Gastroesophageal sphincter (tissue), 4 donors: Measurements from ENCODE around the gene ROCK2. TPM values are rescaled to one million over a fixed set of nuclear protein-coding genes. Genes with fewer than 3 reads are reported as not detected.

Experiments used
- ATAC-seq: fragments of 150-250 bp; one replicate; pipeline ENCODE4 v1.9.1; 2016; ENCODE audit warnings: mild to moderate bottlenecking, moderate library complexity
- H3K27ac ChIP-seq, 4 donors: fragments of 200-600 bp; sonication (generic) in 3 of 4; 1 replicate in 3 of 4; 2 replicates in 1 of 4; pipeline ENCODE4 v1.5.1; 2016 to 2019
- H3K27me3 ChIP-seq: fragments of 200-600 bp; sonication (generic); one replicate; pipeline ENCODE4 v1.5.1; 2019
- H3K36me3 ChIP-seq, 2 donors: fragments of 200-600 bp; sonication (generic); one replicate each; pipeline ENCODE4 v1.5.1; 2019; ENCODE audit warnings: control low read depth in 1 of 2
- H3K4me1 ChIP-seq, 3 donors: fragments of 200-600 bp; sonication (generic); 1 replicate in 2 of 3; 2 replicates in 1 of 3; pipeline ENCODE4 v1.5.1; 2016 to 2019; ENCODE audit warnings: control low read depth in 2 of 3
- H3K4me3 ChIP-seq, 2 donors: fragments of 200-600 bp; sonication (generic); one replicate each; pipeline ENCODE4 v1.5.1; 2019; ENCODE audit warnings: mild to moderate bottlenecking in 1 of 2, moderate library complexity in 1 of 2
- H3K9me3 ChIP-seq, 3 donors: fragments of 200-600 bp; sonication (generic); one replicate each; pipeline ENCODE4 v1.5.1; 2017 to 2019; ENCODE audit warnings: control low read depth in 2 of 3
- CTCF ChIP-seq, 4 experiments: fragments of 200-600 bp in 2 of 4; fragments of 450-650 bp in 2 of 4; sonication (generic) in 1 of 4; IDR thresholded peaks; one replicate each; pipeline ENCODE4 v1.5.1; 2017 to 2019; ENCODE audit warnings: antibody characterized with exemption in 4 of 4, mild to moderate bottlenecking in 2 of 4, moderate library complexity in 2 of 4
- EP300 ChIP-seq: sonication (generic); formaldehyde crosslinking; IDR thresholded peaks from one replicate; pipeline ENCODE4 v1.6.1; 2017; ENCODE audit warnings: antibody characterized with exemption, mild to moderate bottlenecking
- POLR2A ChIP-seq, 2 donors: fragments of 450-650 bp; IDR thresholded peaks; one replicate each; pipeline ENCODE4 v1.6.1; 2017; ENCODE audit warnings: antibody characterized with exemption in 2 of 2, mild to moderate bottlenecking in 2 of 2, moderate library complexity in 1 of 2
- POLR2AphosphoS5 ChIP-seq: sonication (generic); formaldehyde crosslinking; IDR thresholded peaks from one replicate; pipeline ENCODE4 v1.6.1; 2017; ENCODE audit warnings: antibody characterized with exemption
- WGBS, 2 donors: methylation state at CpG; one replicate each; pipeline ENCODE4 v1.1.5; 2018; ENCODE audit warnings: low coverage in 1 of 2; 5-methylcytosine and 5-hydroxymethylcytosine counted together
- total RNA-seq, 4 donors: library from RNA; depleted of rRNA; stranded (reverse); fragments of >200 nt; gene quantifications; one replicate each; pipeline ENCODE4 v1.1.0, GENCODE V29; 2016

ROCK2 gene
- total RNA-seq, 4 donors from 2014 or later: 102 to 130 (median 113) TPM

- H3K36me3 ChIP-seq: no peaks in the 10 kb centered on the region
- H3K27ac ChIP-seq: peak overlapping the region in 3 of 4 donors; percentile 58 to 76 (median 74)
- H3K4me1 ChIP-seq: peaks cover 0 to 29% (median 8%) of the 10 kb centered on the region in 3 donors
- H3K4me3 ChIP-seq: peak overlapping the region in 1 of 2 donors; percentile 40
- no peaks in the 10 kb centered on the region for H3K9me3 ChIP-seq
- ATAC-seq: peak; percentile 63
- whole genome bisulfite sequencing, 2 donors: 0 to 10% methylated on average over 8 to 10 of the region's 10 CpGs
- H3K27me3 ChIP-seq: no peaks in the 10 kb centered on the region
- no peak for TF ChIP-seq CTCF (IDR thresholded peaks at IDR 0.05)
- TF ChIP-seq POLR2AphosphoS5: peak; percentile 22
- no peak for TF ChIP-seq EP300
Measured at GRCh38 chr2:11368059-11368572, 23.7 kb upstream of the ROCK2 start.

GRCh38 chr2:11367170-11367730 is 22.8 kb upstream of the ROCK2 start:
- Histone ChIP-seq H3K9me3 (no peaks in the 10 kb centered on the region), H3K36me3 (no peaks in the 10 kb centered on the region), H3K4me1 (peaks cover 0 to 22% (median 6%) of the 10 kb centered on the region in 3 donors), H3K4me3 (no peak overlapping the region), H3K27ac (peak overlapping the region in 2 of 4 donors; percentile 74 to 76), H3K27me3 (no peaks in the 10 kb centered on the region)
- 50 to 79% methylated on average over 1 of the region's 1 CpG for WGBS, 2 donors
- ATAC-seq: no peak
- TF ChIP-seq POLR2AphosphoS5: no peak
- no peak for TF ChIP-seq CTCF (IDR thresholded peaks at IDR 0.05)
- TF ChIP-seq EP300: no peak
- TF ChIP-seq POLR2A (IDR thresholded peaks at IDR 0.05): no peak

- Histone ChIP-seq H3K4me1 (peaks cover 0 to 22% (median 6%) of the 10 kb centered on the region in 3 donors), H3K27ac (no peak overlapping the region), H3K4me3 (no peak overlapping the region), H3K27me3 (no peaks in the 10 kb centered on the region), H3K9me3 (no peaks in the 10 kb centered on the region), H3K36me3 (no peaks in the 10 kb centered on the region)
- 100% methylated on average over 1 of the region's 5 CpGs; no CpG with 5 or more reads in 1 of the 2 donors for WGBS, 2 donors
- ATAC-seq: no peak
- TF ChIP-seq POLR2A (IDR thresholded peaks at IDR 0.05) (no peak), EP300 (no peak), CTCF (IDR thresholded peaks at IDR 0.05) (no peak), POLR2AphosphoS5 (no peak)
Measured at GRCh38 chr2:11366326-11366741, 21.9 kb upstream of the ROCK2 start.

- no peaks in the 10 kb centered on the region for H3K36me3 ChIP-seq
- ATAC-seq: no peak
- WGBS, 2 donors: 70% methylated on average over 2 of the region's 7 CpGs; no CpG with 5 or more reads in 1 of the 2 donors
Measured at GRCh38 chr2:11365096-11365879, 20.9 kb upstream of the ROCK2 start.

More at GRCh38 chr2:11365096-11365879, 20.9 kb upstream of the ROCK2 start:
- Histone ChIP-seq H3K9me3 (no peaks in the 10 kb centered on the region), H3K27me3 (no peaks in the 10 kb centered on the region), H3K4me1 (peaks cover 0 to 22% (median 6%) of the 10 kb centered on the region in 3 donors), H3K4me3 (no peak overlapping the region), H3K27ac (no peak overlapping the region)
- no peak for TF ChIP-seq POLR2A (IDR thresholded peaks at IDR 0.05)
- no peak for TF ChIP-seq EP300
- no peak for TF ChIP-seq CTCF (IDR thresholded peaks at IDR 0.05)
- no peak for TF ChIP-seq POLR2AphosphoS5
